GM06990 (cell line): ENCODE measurements around the gene ENOX1.

ENCODE experiments used
- DNase-seq: peaks from one replicate; pipeline ENCODE4 v3.0.0-alpha.2; 2011; ENCODE audit not compliant: insufficient read length; ENCODE audit errors: extremely low read depth
- H3K27me3 ChIP-seq: replicated peaks from 2 replicates; pipeline ENCODE4 v1.6.0; 2011; ENCODE audit warnings: low read length; ENCODE audit not compliant: control insufficient read depth, insufficient read depth
- H3K36me3 ChIP-seq: 2 replicates; pipeline ENCODE4 v1.5.1; 2011; ENCODE audit warnings: low read length; ENCODE audit not compliant: control insufficient read depth, insufficient read depth
- H3K4me3 ChIP-seq: replicated peaks from 2 replicates; pipeline ENCODE4 v1.5.1; 2011; ENCODE audit warnings: low read depth, mild to moderate bottlenecking, control low read depth, low read length
- TF ChIP-seq, protein P1 (sequence below): IDR thresholded peaks from 2 replicates; pipeline ENCODE4 v1.5.1; 2011; ENCODE audit warnings: low read length, control low read depth, mild to moderate bottlenecking, inconsistent platforms; ENCODE audit not compliant: insufficient read depth, poor library complexity, severe bottlenecking

Gene ENOX1

DNA sequence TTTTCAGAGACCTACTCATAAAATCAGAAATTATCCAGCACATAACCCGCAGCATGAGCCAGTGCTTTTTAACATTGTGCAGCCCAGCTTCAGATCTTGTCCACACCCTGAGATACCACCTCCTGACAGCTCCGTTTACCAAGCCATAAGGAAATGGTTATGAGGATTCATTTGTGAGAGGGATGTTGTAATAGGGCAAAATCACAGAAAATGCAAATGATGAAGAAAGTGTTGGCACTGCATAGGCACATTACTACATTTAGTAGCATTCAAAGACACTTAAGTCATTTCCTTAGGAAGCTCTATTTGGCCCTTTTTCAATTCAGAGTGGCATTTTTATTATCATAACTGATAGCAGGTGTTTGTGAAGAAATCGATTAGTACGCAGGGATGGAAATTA lies 485.9 kb downstream of the ENOX1 start:
- TF ChIP-seq, protein P1, sequence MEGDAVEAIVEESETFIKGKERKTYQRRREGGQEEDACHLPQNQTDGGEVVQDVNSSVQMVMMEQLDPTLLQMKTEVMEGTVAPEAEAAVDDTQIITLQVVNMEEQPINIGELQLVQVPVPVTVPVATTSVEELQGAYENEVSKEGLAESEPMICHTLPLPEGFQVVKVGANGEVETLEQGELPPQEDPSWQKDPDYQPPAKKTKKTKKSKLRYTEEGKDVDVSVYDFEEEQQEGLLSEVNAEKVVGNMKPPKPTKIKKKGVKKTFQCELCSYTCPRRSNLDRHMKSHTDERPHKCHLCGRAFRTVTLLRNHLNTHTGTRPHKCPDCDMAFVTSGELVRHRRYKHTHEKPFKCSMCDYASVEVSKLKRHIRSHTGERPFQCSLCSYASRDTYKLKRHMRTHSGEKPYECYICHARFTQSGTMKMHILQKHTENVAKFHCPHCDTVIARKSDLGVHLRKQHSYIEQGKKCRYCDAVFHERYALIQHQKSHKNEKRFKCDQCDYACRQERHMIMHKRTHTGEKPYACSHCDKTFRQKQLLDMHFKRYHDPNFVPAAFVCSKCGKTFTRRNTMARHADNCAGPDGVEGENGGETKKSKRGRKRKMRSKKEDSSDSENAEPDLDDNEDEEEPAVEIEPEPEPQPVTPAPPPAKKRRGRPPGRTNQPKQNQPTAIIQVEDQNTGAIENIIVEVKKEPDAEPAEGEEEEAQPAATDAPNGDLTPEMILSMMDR, result no peak
- H3K36me3 ChIP-seq, result no peaks in the 10 kb centered on the region
- H3K4me3 ChIP-seq, result no peak overlapping the region
- H3K27me3 ChIP-seq, result no peaks in the 10 kb centered on the region
- DNase-seq, result no peak

DNA sequence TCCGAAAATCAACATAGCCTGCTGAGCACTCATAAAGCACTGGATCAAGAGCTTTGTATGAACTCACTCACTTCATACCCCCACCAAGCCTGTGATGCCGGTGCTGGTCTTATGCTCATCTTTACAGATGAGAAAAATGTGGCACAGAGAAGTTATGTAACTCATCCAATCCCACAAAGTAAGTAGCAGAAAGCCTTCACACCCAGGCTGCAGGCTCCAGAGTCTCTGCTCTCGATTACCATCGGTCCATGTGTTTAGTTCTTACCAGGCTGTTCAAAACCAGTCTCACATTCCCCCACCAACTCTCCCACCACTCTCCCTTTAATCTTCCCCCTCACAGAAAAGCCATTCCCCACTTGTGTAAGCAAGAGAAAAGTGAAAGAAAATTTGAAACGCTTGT lies 487.4 kb downstream of the ENOX1 start:
- Histone ChIP-seq H3K4me3 (no peak overlapping the region), H3K36me3 (no peaks in the 10 kb centered on the region), H3K27me3 (no peaks in the 10 kb centered on the region)
- TF ChIP-seq, protein P1, result no peak
- DNase-seq, result no peak

DNA sequence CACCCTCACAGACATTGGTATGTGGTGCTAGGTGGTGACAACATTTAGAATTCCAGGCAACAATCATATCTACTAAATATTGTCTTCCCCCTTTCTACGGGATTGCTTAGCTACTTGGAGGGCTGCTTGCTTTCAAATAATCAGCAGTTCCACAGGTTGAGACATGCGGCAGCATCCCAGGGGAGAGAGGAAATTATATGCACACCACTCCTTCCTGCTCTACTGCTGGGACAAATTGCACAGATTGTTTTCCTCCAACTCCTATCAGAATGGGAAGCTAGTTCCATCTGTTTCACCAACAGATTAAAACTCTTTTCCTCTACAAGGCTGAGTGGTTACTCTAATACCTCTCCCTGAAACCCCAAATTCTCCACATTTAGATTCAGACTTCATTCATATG lies 488.0 kb downstream of the ENOX1 start:
- H3K36me3 ChIP-seq, result no peaks in the 10 kb centered on the region
- no peak for DNase-seq
- TF ChIP-seq, protein P1, result no peak
- H3K4me3 ChIP-seq, result no peak overlapping the region
- no peaks in the 10 kb centered on the region for H3K27me3 ChIP-seq

DNA sequence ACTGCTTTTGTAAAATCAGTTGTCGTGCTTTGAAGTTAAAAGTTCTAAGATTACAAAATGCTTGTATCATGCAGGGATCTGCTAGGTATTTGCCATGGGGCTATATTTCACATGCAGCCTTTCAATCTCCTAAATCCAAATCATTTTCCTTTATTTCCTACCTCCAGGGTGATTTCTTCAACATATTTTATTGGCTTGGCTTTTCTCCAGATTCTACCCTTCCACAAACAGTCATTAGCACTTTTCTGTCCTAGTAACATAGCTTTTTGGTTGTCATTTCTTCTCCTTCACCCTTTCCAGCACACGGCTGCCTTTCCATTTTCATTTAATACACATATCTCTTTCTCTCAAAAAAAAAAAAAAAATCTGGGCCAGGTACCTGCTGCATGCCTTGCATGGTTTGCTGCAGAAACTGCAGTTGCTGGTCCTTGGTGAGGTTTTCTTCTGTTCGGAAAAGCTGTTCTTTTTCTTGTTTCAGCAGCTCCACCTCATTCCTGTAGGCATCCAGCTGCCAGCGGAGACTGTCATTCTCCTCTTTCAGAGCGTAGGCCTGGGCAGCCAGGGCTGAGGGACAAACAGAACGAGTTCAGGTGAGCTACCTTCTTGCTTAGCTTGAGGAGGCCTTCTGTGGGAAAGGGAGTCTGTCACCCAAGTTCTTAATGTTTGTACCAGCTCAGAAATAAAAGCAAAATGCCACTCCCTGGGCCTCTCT lies 488.6 kb downstream of the ENOX1 start:
- Histone ChIP-seq H3K27me3 (no peaks in the 10 kb centered on the region), H3K36me3 (no peaks in the 10 kb centered on the region), H3K4me3 (no peak overlapping the region)
- DNase-seq, result no peak
- TF ChIP-seq, protein P1, result no peak

DNA sequence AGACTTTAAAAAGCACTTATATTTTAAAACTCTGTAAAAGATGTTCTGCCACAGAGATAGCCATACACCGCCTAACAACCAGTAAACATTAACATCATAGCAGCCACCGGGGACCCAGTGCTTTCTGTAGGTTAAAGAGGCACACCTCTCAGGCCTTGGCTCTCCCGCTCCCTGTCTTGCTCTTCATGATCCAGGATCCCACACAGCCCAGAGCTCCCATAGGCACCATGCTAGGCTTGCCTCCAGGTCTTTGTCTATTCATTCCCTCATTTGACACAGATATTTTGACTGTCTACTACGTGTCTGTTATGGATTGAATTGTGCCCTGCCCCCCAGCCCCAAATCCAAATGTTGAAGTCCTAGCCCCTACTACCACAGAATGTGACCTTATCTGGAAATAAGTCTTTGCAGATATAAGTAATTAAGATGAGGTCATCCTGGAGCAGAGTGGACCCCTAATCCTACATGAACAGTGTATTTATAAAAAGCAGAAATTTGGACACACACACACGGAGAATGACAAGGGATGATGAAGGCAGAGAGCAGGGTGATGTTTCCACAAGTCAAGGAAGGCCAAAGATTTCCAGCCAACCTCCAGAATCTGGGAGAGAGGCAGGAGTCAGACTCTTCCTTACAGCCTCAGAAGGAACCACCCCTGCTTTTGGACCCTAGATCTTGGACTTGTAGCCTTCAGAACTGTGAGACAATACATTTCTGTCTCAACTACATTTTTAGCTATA lies 490.8 kb downstream of the ENOX1 start:
- TF ChIP-seq, protein P1, result no peak
- no peaks in the 10 kb centered on the region for H3K27me3 ChIP-seq
- H3K36me3 ChIP-seq, result no peaks in the 10 kb centered on the region
- H3K4me3 ChIP-seq, result no peak overlapping the region
- no peak for DNase-seq
